Body of pancreas (tissue), 4 donors: ENCODE data around the gene COTL1.

Experiments
- POLR2A ChIP-seq, 3 donors: fragments of 450-650 bp; IDR thresholded peaks; one replicate each; pipeline ENCODE4 v1.6.1; 2016; ENCODE audit warnings: antibody characterized with exemption in 3 of 3, mild to moderate bottlenecking in 2 of 3
- TF ChIP-seq, protein P1 (sequence below), 7 experiments: fragments of 450-650 bp in 4 of 7; fragments of 200-600 bp in 3 of 7; sonication (generic) in 3 of 7; IDR thresholded peaks; one replicate each; pipeline ENCODE4 v1.5.1; 2016 to 2019; ENCODE audit warnings: antibody characterized with exemption in 7 of 7

DNA sequence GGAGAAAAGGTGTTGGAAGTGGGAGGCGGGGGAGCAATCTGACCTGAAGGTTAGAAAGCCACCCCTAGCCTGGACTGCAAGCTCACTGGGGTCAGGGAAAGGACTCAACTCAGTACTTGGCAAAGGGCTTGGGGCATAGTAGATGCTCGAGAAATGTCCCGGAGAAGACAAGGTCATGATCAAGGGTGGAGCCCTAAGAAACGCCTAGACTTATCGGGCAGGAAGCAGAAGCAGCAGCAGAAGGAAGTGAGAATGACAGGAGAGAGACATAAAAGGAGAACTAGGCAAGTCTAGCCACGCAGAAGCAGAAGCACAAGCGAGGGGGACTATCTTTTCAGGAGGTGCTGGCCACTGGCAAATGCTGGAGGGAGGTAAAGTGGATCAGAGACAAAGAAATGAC, 10.2 kb downstream of the COTL1 start:
- TF ChIP-seq, protein P1, sequence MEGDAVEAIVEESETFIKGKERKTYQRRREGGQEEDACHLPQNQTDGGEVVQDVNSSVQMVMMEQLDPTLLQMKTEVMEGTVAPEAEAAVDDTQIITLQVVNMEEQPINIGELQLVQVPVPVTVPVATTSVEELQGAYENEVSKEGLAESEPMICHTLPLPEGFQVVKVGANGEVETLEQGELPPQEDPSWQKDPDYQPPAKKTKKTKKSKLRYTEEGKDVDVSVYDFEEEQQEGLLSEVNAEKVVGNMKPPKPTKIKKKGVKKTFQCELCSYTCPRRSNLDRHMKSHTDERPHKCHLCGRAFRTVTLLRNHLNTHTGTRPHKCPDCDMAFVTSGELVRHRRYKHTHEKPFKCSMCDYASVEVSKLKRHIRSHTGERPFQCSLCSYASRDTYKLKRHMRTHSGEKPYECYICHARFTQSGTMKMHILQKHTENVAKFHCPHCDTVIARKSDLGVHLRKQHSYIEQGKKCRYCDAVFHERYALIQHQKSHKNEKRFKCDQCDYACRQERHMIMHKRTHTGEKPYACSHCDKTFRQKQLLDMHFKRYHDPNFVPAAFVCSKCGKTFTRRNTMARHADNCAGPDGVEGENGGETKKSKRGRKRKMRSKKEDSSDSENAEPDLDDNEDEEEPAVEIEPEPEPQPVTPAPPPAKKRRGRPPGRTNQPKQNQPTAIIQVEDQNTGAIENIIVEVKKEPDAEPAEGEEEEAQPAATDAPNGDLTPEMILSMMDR (IDR thresholded peaks at IDR 0.05), result no peak
- peak in 1 of 3 donors; percentile 21 for TF ChIP-seq POLR2A (IDR thresholded peaks at IDR 0.05)
